GM12891 (cell line): ENCODE measurements around the gene KCNJ9.

Experiments used
- DNase-seq: peaks from one replicate; pipeline ENCODE4 v3.0.0; 2011; ENCODE audit warnings: low spot score; ENCODE audit not compliant: insufficient read length
- FAIRE-seq: peaks from 2 replicates; lab custom pipeline; 2011; peaks lifted over from hg19 to GRCh38; lab: Jason Lieb, UNC
- PAX5 ChIP-seq: IDR thresholded peaks from 2 replicates; pipeline ENCODE4 v1.6.1; 2011; ENCODE audit warnings: low read length, moderate library complexity, mild to moderate bottlenecking; ENCODE audit not compliant: insufficient read depth, severe bottlenecking
- POLR2A ChIP-seq: IDR thresholded peaks from 2 replicates; pipeline ENCODE4 v1.6.1; 2011; ENCODE audit warnings: low read depth, low read length, control low read depth
- POLR2AphosphoS5 ChIP-seq: IDR thresholded peaks from 2 replicates; pipeline ENCODE4 v1.6.1; 2011; ENCODE audit warnings: low read depth, low read length, control low read depth
- POU2F2 ChIP-seq: IDR thresholded peaks from 2 replicates; pipeline ENCODE4 v1.6.1; 2011; ENCODE audit warnings: low read depth, mild to moderate bottlenecking, control low read depth, low read length, moderate library complexity
- SPI1 ChIP-seq: IDR thresholded peaks from 2 replicates; pipeline ENCODE4 v1.6.1; 2011; ENCODE audit warnings: low read depth, low read length, control low read depth
- TAF1 ChIP-seq: IDR thresholded peaks from 2 replicates; pipeline ENCODE4 v1.6.1; 2011; ENCODE audit warnings: low read depth, low read length, control low read depth

KCNJ9 gene

DNA sequence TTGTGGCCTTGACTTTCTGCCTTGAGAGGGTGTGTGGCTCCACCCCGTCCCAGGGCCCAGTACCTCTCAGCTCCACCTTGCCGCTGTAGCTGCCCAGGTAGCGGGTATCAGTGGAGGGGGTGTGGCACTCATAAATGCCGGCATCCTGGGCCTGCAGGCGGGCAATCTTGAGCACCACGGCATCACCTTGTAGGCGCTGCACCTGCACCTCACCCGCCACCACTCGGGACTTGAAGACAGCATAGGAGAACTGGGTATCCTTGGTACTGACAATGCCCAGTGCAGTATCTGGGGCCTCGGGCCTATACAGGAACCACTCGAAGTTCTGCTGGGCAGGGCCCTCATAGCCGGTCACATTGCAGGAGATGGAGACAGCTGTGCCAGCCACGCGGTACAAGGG is 13.5 kb downstream of the KCNJ9 start:
- FAIRE-seq, result no peak
- TF ChIP-seq POLR2AphosphoS5 (no peak), PAX5 (no peak), POU2F2 (no peak), SPI1 (no peak), TAF1 (no peak), POLR2A (no peak)

GRCh38 chr1:160095382-160096105 is 14.2 kb downstream of the KCNJ9 start:
- no peak for DNase-seq
- no peak for TF ChIP-seq POLR2A
- no peak for TF ChIP-seq TAF1
- no peak for TF ChIP-seq SPI1
- TF ChIP-seq PAX5, result no peak
- TF ChIP-seq POLR2AphosphoS5, result no peak
- TF ChIP-seq POU2F2, result no peak
- peak; percentile 28 for FAIRE-seq

More for the DNA sequence above, 13.5 kb downstream of the KCNJ9 start:
- DNase-seq, result no peak

- no peak for FAIRE-seq
- DNase-seq, result no peak
- TF ChIP-seq PAX5, result no peak
- TF ChIP-seq SPI1, result no peak
- TF ChIP-seq POLR2A, result no peak
- no peak for TF ChIP-seq TAF1
- no peak for TF ChIP-seq POLR2AphosphoS5
- TF ChIP-seq POU2F2, result no peak
Observed at GRCh38 chr1:160096274-160097116, 15.2 kb downstream of the KCNJ9 start.

DNA sequence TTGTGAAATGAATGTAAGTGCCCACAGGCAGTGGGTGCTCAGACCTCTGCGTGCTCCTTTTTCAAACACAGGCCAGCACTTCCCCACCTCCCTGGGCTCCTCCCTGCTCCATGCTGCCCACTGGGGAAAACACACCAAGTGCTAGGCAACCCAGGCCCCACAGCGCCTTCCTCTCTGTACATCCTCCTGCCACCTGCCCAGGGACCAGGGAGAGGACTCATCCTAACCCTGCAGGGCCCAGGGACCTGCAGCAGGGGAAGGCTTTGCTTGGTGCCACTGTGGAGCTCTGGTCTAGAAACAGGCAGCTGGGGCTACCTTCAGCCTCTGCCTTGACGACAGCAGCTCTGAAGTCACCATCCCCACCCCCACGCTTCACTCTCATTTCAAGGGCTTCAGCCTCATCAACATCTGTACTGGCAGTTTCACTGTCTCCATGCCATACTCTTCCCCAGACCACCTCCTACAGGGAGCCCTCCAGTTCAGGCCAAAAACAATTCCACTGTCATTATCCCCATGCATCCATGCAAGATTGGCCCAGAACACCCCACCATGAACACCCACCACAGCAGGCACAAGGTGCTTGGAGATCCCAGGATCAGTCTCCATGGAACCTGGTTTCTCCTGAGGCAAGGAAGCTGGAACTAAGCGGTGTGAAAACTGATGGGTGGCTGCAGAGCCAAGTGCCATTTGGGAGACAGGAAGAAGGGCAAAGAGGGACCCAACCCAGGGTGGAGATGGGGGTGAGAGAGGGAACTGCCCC is 16.0 kb downstream of the KCNJ9 start:
- TF ChIP-seq POU2F2, result no peak
- TF ChIP-seq PAX5, result no peak
- TF ChIP-seq POLR2AphosphoS5, result no peak
- TF ChIP-seq TAF1, result no peak
- TF ChIP-seq POLR2A, result no peak
- no peak for TF ChIP-seq SPI1
- DNase-seq, result no peak
- FAIRE-seq, result peak; percentile 61

DNA sequence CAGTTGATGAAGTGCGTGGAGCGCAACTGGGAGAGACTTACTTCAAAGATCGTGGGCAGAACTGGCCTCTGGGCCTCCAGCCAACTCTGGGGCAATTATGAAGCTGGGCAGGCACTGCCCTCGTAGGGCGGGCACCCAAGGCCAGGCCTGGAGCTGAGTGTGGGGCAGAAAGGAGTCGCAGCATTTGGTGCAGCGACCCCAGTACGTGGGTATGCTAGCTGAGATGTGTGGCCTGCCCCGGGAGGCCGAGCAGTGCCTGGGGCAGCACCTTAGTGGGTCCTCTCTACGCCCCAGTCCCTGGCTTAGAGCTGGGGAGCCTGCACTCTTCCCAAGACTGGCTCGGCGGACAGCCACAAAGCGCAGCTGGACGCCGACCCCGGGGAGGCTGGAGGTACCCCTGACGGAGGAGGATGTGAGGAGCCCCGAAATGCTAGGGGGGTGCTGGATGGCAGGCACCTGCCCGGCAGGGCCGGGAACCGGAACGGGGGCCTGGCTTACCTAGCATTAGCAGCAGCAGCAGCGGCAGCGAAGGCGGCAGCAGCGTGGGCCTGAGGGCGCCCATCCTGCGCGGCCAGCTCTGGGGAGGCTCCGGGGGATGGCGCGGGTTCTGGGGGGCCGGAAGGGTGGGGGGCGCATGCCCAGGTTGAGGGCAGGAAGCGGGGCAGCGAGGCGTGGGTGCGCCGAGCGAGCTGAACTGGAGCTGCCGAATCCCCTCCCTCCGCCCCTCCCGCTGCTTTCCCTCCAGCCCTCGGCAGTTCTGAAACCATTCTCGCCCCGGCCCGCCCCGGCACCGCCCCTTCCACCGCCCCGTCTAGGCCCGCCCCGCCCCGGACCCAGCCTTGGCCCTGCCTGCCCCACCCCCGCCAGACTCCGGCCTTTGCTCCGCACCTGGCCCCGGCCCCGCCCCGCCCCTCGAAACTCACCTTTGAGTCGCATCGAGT is 16.8 kb downstream of the KCNJ9 start, which contains the start of gene IGSF8:
Gene IGSF8 (minus strand): TSS at position 709 of the 941 bp plus-strand sequence. CDS start 147 bp downstream, at position 562.
- FAIRE-seq (peak; percentile 93), DNase-seq (peak; percentile 90)
- TF ChIP-seq POLR2AphosphoS5 (no peak), PAX5 (peak; percentile 18), POU2F2 (no peak), POLR2A (no peak), SPI1 (no peak), TAF1 (no peak)

DNA sequence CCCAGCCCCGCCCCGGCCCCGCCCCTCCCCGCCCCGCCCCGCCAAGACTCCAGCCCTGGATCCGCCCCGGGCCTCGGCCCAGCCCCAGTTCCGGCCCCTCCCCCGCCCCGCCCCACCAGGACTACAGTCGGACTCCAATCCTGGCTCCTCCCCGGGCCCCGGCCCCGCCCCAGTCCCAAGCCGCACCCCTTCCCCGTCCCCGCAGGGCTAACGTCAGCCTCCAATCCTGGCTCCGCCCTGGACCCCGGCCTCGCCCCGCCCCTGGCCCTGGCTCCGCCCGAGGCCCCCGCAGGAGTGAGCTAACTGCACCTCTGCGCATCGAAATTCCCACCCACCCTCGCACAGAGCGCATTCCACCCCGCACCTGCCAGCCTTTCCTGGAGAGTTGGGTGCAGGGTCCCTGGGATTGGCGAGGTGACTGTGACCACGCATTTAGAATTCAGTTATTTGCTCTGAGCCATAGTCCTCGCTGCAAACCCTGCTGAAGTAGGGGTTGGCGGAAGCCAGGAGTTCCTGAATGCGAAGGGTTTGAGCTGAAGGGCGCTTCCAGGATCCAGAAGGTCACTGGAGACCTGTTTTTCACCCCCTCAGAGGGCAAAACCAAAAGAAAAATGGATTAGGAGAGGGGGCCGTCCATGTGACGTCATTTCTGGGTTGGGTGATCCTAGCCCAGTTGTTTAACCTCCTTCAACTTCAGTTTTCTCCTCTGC is 17.7 kb downstream of the KCNJ9 start:
- no peak for TF ChIP-seq POLR2AphosphoS5
- no peak for TF ChIP-seq POLR2A
- no peak for TF ChIP-seq TAF1
- no peak for TF ChIP-seq PAX5
- no peak for TF ChIP-seq SPI1
- no peak for TF ChIP-seq POU2F2
- FAIRE-seq, result no peak

GRCh38 chr1:160099716-160100375 is 18.5 kb downstream of the KCNJ9 start:
- TF ChIP-seq POLR2A (no peak), TAF1 (no peak), POLR2AphosphoS5 (no peak)
- DNase-seq (no peak), FAIRE-seq (peak; percentile 31)

More for the DNA sequence above, 17.7 kb downstream of the KCNJ9 start:
- peak; percentile 97 for DNase-seq
